ENCODE data around the gene CTNNA2.

Gene CTNNA2

GRCh38 chr2:80291656-80292055, 778.8 kb downstream of the CTNNA2 start:
- DNase-seq (ENCODE audit: low spot score): no peak

- no peak for DNase-seq (ENCODE audit: low spot score)
Observed at GRCh38 chr2:80292474-80292873, 779.6 kb downstream of the CTNNA2 start.

- DNase-seq (ENCODE audit: low spot score): no peak
Observed at GRCh38 chr2:80293039-80293438, 780.2 kb downstream of the CTNNA2 start.

GRCh38 chr2:80298954-80299353, 786.1 kb downstream of the CTNNA2 start:
- no peak for DNase-seq (ENCODE audit: low spot score)

GRCh38 chr2:80299661-80300060, 786.8 kb downstream of the CTNNA2 start:
- no peak for DNase-seq (ENCODE audit: low spot score)

DNA sequence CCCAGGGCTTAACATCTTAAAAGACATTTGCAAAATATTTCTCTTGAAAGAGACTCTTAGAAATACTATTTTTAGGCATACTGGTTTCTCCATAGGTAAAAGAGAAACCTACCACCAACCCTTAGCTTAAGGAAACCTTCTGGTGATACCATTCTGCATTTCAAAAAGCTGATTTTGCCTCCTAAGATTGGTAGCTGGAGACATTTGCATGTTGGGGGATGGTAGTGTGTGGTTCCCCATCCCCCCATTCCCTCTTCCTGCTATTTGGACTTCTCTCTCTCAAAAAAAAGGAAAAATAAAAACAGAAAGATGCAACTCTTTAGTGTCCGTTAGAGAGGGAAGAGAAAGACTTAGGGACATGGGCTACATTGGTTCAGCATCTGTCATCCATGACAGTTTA, 787.5 kb downstream of the CTNNA2 start:
- no peak for DNase-seq (ENCODE audit: low spot score)

- DNase-seq (ENCODE audit: low spot score): no peak
Observed at GRCh38 chr2:80300954-80301353, 788.1 kb downstream of the CTNNA2 start.

- peak; percentile 10 for DNase-seq (ENCODE audit: low spot score)
Observed at GRCh38 chr2:80302001-80302313, 789.1 kb downstream of the CTNNA2 start.

DNA sequence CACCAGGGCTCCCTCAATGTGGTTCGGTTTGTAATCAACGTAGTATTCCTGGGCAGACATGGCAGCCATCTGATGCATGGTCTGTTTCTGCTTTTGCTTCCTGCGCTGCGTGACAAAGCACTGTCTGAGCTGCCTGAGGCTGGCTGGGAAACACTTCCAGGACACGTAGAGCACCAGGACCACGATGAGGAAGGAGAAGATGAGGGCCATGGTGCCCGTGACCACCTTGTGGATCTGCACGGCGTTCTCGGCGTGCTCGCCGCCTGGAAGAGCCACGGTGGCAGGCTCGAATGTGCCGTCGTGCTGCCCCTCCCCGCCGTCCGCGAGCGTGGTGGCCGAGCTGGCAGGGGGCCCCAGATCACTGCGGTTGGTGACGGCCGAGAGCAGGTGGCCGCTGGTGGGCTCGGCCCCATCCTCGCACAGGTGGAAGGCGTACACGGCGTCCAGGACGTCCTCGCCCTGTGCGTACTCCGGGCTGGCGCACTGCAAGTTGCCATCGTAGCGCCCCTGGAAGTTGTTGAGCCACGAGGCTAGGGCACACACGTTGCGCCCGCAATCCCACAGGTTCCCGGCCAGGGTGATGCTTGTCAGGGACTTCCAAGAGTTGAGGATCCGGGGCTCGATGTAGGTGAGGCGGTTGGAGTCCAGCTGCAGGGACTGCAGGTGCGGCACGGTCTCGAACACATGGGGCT, 789.6 kb downstream of the CTNNA2 start:
- peak; percentile 12 for DNase-seq (ENCODE audit: low spot score)

DNA sequence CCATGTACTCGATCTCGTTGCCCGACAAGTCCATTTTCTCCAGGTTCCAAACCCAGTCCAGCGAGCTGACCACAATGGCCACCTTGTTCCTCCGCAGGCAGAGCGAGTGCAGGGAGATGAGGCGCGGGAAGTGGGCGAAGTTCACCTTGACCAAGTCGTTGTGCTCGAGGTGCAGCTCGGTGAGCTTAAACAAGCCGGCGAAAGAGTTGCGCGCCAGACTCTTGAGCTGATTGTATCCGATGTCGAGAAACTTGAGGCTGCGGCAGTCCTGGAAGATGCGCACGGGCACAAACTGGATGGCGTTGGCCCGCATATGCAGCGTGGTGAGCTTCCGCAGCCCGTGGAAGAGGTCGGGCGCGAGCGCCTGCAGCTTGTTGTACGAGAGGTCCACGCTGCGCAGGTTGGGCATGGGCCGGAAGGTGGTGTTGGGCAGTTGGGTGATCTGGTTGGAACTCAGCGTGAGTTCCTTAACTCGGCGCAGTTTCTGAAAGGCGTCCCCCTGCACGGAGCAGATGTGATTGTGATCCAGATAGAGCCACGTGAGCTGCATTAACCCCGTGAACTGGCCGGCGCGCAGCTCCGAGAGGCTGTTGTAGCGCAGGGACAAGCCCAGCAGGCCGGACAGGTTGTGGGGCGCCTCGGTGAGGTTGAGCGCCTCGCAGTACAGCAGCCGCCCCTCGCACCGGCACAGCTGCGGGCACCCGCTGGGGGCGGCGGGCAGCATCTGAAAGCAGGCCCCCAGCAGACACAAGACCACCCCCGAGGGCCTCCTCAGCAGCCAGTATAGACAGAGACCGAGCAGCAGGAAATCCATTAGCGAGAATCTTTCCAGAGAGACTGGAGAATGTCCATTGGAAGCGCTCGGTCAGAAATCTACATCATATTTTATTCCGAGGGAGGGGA, 790.4 kb downstream of the CTNNA2 start:
- DNase-seq (ENCODE audit: low spot score): peak; percentile 35

GRCh38 chr2:80303909-80304837, 791.3 kb downstream of the CTNNA2 start, which contains the start of gene LRRTM1:
TSS of gene LRRTM1 (minus strand) at chr2:80304752. CDS start at chr2:80303819, 933 bp downstream.
- DNase-seq (ENCODE audit: low spot score): peak; percentile 55

- no peak for DNase-seq (ENCODE audit: low spot score)
Observed at GRCh38 chr2:80311304-80311703, 798.5 kb downstream of the CTNNA2 start.

DNA sequence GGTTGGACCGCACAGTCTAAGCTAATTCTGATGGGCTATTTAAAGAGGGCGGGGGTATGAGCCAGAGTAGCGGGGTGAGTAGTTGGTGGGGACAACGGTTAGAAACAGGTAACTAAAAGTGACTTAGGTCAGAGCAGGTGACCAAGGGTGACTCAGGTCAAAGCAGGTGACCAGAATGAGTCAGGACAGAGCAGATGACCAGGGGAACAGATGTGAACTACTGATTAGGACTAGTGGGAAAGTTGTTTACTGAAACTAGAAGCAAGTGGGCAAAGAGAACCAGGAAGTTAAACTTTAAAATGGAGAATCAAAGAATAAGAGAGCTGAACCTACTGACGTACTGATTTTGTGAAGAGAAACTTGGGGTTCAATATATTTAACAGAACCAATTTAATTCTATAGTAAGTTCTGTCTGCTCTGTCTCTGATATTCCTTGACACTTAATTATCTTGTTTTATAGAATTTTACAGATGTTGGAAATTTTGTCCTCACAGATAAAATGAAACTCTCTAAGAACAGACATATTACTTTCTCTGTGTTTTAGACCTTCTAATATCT, 799.5 kb downstream of the CTNNA2 start:
- DNase-seq (ENCODE audit: low spot score): no peak

- peak; percentile 24 for DNase-seq (ENCODE audit: low spot score)
Observed at GRCh38 chr2:80322311-80322920, 809.6 kb downstream of the CTNNA2 start.

GRCh38 chr2:80322958-80323357, 810.1 kb downstream of the CTNNA2 start:
- DNase-seq (ENCODE audit: low spot score): no peak

DNA sequence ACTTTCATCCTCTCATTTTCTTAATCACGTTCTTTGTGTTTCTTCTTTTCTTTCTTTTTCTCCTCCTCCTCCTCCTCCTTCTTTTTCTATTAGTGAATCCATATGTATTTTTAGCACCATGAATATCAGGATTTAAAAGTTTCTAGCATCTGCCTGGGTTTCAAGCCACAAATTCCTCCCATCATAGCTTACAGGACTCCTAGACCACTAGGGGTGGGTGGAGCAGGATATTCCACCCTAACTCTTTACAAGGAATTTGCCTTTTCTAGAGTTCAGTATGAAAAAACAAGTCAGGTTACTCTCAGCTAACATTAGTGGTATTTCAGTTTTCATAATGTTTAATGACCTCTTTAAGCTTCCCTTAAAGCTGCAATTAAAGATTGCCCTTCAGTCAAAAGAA, 810.8 kb downstream of the CTNNA2 start:
- DNase-seq (ENCODE audit: low spot score): no peak

DNA sequence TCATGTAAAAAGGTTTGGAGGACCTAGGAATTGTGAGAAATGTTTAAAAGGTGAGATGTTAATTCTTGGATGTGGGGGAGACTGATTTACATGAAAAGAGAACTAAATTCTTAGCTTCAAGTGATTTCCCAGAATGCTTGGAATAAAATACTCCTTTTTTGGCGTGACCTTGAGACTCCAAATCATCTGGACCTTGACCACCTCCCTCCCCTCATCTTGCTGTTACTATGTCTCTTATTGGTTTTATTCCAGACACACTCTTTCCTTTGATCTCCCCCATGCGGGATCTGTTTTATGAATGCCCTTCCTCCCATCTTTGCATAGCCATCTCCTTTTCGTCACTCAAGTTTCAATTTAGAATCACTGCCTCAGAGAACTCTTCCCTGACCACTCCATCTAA, 811.7 kb downstream of the CTNNA2 start:
- DNase-seq (ENCODE audit: low spot score): no peak

DNA sequence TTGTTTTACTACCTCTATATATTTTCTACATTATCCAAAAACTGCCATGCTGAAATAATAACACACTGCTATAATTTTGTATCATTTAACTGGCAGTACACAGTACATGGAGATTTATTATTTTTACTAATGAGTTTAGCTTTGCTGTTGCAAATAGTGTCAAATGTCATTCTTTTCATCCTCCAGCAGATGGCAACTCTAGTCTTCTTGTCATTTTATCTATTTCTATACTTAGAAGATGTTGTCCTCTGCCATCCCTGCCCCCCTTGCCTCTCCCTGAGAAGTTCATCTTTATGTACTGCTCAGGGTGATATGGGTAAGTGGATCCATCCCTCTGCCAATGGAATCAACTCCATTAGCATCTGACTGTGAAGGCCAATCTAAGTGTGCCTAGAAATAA, 813.4 kb downstream of the CTNNA2 start:
- peak; percentile 15 for DNase-seq (ENCODE audit: low spot score)

DNA sequence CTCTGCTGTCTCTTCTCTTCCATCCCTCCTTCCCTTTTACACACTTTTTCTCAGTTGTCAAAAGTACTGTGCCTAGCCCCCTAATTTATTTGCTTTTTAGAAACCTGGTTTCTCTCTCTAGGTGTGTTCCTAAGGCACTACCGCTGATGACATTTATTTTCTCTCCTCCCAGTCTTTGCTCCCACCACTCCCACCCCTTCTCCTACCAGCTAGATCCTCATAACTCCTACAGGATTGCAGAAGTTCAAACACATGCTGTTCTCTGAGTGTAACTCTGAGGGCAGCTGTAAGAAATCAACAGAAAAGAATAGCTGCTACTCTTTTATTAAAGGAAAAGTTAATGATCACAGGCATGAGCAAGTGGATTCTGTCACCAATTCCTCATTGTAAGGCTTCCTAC, 814.0 kb downstream of the CTNNA2 start:
- DNase-seq (ENCODE audit: low spot score): no peak

GRCh38 chr2:80328159-80328571, 815.3 kb downstream of the CTNNA2 start:
- no peak for DNase-seq (ENCODE audit: low spot score)

GRCh38 chr2:80329491-80329890, 816.6 kb downstream of the CTNNA2 start:
- DNase-seq (ENCODE audit: low spot score): no peak

Data from iPS-NIHi11 (cell line).